ENCODE measurements around the gene MPV17L. TPM values are rescaled to one million over a fixed set of nuclear protein-coding genes. Genes with fewer than 3 reads are reported as not detected.
A peak's percentile ranks its signal among the peaks of the same experiment; 100 is the strongest.
"Not testable (repeated sequence)": the region's sequence is repeated elsewhere in the genome, so short reads cannot be mapped to it uniquely, and the experiment has no call there.

MPV17L gene
- total RNA-seq, 1 donor from 2014 or later: 4.4 TPM

DNA sequence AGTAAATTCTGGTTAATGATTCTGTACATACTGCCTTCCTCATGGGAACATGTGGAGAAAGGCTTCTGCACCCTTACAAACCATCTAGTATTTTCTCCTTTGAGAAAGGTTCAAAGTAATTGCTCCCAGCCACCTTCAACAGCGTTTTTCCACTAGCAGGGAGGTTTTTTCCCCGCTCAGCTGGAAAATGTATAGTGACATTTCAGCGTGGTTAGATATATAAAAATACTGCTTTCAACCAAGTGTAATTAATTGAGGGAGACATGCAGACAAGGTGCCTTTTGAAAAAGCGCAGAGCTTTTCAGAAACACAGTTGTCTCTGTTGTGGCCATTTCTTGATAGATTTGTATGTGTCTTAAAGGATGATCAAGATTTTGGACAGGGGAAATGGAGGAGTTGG lies 44.0 kb downstream of the MPV17L start:
- H3K4me3 ChIP-seq: no peak overlapping the region
- H3K4me1 ChIP-seq: peaks cover 15% of the 10 kb centered on the region
- no peaks in the 10 kb centered on the region for H3K27me3 ChIP-seq
- intact Hi-C loops (cut with DNase I): loop anchor here (10.0 kb wide), 1 partner anchor 75 kb away; no protein-coding TSS in a partner anchor
- TF ChIP-seq POLR2AphosphoS5 (IDR thresholded peaks at IDR 0.05; ENCODE audit: insufficient read depth in 1 of 2, low read depth in 1 of 2): no peak
- no peak for TF ChIP-seq POLR2A (IDR thresholded peaks at IDR 0.05)
- TF ChIP-seq, protein P1, sequence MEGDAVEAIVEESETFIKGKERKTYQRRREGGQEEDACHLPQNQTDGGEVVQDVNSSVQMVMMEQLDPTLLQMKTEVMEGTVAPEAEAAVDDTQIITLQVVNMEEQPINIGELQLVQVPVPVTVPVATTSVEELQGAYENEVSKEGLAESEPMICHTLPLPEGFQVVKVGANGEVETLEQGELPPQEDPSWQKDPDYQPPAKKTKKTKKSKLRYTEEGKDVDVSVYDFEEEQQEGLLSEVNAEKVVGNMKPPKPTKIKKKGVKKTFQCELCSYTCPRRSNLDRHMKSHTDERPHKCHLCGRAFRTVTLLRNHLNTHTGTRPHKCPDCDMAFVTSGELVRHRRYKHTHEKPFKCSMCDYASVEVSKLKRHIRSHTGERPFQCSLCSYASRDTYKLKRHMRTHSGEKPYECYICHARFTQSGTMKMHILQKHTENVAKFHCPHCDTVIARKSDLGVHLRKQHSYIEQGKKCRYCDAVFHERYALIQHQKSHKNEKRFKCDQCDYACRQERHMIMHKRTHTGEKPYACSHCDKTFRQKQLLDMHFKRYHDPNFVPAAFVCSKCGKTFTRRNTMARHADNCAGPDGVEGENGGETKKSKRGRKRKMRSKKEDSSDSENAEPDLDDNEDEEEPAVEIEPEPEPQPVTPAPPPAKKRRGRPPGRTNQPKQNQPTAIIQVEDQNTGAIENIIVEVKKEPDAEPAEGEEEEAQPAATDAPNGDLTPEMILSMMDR (IDR thresholded peaks at IDR 0.05): no peak
- no peaks in the 10 kb centered on the region for H3K9me3 ChIP-seq
- peak overlapping the region; percentile 24 for H3K27ac ChIP-seq
- no peak for DNase-seq (ENCODE audit: extremely low spot score in 2 of 2)
- no peaks in the 10 kb centered on the region for H3K36me3 ChIP-seq

DNA sequence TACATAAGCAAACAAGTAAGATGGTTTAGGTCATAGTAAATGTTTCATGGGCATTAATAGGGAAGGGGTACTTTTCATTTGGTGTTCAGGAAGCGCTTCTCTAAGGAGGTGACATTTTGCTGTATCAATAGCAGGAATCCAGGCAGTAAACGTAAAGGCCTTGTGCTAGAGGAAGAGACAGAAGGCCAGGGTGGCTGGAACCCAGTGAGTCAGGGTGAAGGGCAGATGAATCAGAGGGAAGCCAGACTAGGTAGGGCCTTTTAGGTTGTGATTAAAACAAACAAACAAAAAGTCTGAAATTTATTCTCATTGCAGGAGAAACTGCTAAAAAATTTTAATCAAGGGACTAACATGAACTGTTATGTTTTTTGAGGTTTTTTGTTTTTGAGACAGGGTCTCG lies 45.3 kb downstream of the MPV17L start:
- TF ChIP-seq POLR2A (IDR thresholded peaks at IDR 0.05) (no peak), POLR2AphosphoS5 (IDR thresholded peaks at IDR 0.05; ENCODE audit: insufficient read depth in 1 of 2, low read depth in 1 of 2) (no peak)
- TF ChIP-seq, protein P1 (IDR thresholded peaks at IDR 0.05): no peak
- H3K27me3 ChIP-seq: no peaks in the 10 kb centered on the region
- intact Hi-C loops (cut with DNase I): no loop called here
- DNase-seq (ENCODE audit: extremely low spot score in 2 of 2): no peak
- H3K27ac ChIP-seq: no peak overlapping the region
- H3K4me1 ChIP-seq: peaks cover 1% of the 10 kb centered on the region
- no peak overlapping the region for H3K4me3 ChIP-seq
- no peaks in the 10 kb centered on the region for H3K9me3 ChIP-seq
- no peaks in the 10 kb centered on the region for H3K36me3 ChIP-seq

DNA sequence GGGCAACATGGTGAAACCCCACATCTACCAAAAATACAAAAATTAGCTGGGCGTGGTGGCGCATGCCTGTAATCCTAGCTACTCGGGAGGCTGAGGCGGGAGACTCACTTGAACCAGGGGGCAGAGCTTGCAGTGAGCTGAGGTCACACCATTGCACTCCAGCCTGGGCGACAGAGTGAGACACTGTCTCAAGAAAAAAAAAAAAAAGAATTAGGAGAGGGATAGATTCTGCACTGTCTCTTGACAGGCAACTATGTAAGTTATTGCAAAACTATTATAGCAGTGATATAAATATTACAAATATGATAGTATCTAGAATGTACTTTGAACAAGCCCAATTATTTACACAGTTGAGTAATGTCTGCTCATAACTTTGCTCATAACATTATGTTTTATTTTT lies 46.6 kb downstream of the MPV17L start:
- H3K4me1 ChIP-seq; H3K27me3 ChIP-seq; H3K4me3 ChIP-seq; H3K9me3 ChIP-seq; DNase-seq (ENCODE audit: extremely low spot score in 2 of 2); H3K36me3 ChIP-seq; intact Hi-C loops (cut with DNase I); H3K27ac ChIP-seq: not testable (repeated sequence)

DNA sequence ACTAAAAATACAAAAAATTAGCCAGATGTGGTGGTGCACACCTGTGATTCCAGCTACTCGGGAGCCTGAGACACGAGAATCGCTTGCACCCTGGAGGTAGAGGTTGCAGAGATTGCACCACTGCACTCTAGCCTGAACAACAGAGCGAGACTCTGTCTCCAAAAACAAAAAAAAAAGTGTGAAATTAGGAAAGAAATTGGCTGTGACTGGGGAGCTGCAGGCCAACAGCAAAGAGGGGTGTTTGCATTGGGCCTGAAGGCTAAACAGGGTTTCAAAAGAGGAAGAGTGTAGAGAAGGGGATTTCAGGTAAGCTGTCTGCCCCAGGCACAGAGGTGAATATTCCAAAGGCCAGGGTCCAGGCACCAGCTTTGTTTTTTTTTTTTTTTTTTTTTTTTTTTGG lies 48.2 kb downstream of the MPV17L start:
- DNase-seq (ENCODE audit: extremely low spot score in 2 of 2): no peak
- H3K4me1 ChIP-seq: no peaks in the 10 kb centered on the region
- H3K4me3 ChIP-seq: no peak overlapping the region
- intact Hi-C loops (cut with DNase I): no loop called here
- no peaks in the 10 kb centered on the region for H3K27me3 ChIP-seq
- no peaks in the 10 kb centered on the region for H3K36me3 ChIP-seq
- no peaks in the 10 kb centered on the region for H3K9me3 ChIP-seq
- no peak overlapping the region for H3K27ac ChIP-seq
- TF ChIP-seq POLR2A (IDR thresholded peaks at IDR 0.05) (no peak), POLR2AphosphoS5 (IDR thresholded peaks at IDR 0.05; ENCODE audit: insufficient read depth in 1 of 2, low read depth in 1 of 2) (no peak)
- TF ChIP-seq, protein P1 (IDR thresholded peaks at IDR 0.05): no peak

DNA sequence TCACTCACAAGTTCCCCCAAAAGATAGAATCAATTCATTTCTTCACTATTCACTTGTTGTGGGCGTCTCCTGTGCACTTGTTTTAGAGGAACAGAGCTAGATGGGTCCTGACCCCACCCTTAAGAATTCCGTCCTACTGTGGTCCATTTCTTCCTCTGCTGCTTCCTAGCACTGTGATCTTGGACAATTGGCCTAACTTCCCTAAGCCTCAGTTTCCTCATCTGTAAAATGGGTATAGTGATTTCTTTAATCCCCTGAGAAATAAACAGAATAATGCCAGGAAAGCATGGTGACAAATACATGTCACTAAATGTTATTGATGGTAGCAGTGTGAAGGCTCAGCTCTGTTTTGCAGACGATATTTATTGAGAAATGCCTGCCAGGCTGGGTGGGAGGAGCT lies 48.7 kb downstream of the MPV17L start:
- H3K27me3 ChIP-seq: no peaks in the 10 kb centered on the region
- DNase-seq (ENCODE audit: extremely low spot score in 2 of 2): no peak
- no peak overlapping the region for H3K4me3 ChIP-seq
- H3K9me3 ChIP-seq: no peaks in the 10 kb centered on the region
- intact Hi-C loops (cut with DNase I): no loop called here
- no peaks in the 10 kb centered on the region for H3K36me3 ChIP-seq
- TF ChIP-seq, protein P1 (IDR thresholded peaks at IDR 0.05): no peak
- no peak for TF ChIP-seq POLR2AphosphoS5 (IDR thresholded peaks at IDR 0.05; ENCODE audit: insufficient read depth in 1 of 2, low read depth in 1 of 2)
- TF ChIP-seq POLR2A (IDR thresholded peaks at IDR 0.05): no peak
- H3K27ac ChIP-seq: no peak overlapping the region
- no peaks in the 10 kb centered on the region for H3K4me1 ChIP-seq

DNA sequence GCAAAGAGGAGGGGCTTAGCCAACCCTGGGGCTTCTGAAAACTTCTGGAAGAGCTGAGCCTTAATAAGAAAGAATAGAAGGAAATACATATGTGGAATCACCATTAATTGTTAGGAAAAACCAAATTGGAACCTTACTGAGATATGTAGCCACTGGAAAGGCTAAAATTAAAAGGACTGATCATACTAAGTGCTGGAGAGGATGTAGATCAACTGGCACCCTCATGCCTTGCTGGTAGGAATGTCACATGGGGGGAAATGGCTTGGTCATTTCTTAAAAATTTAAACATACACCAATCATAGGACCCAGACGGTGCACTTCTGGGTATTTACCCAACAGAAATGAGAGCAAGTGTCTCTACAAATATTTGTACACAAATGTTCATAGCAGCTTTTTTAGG lies 49.9 kb downstream of the MPV17L start:
- DNase-seq (ENCODE audit: extremely low spot score in 2 of 2): no peak
- H3K36me3 ChIP-seq: no peaks in the 10 kb centered on the region
- no peak for TF ChIP-seq POLR2AphosphoS5 (IDR thresholded peaks at IDR 0.05; ENCODE audit: insufficient read depth in 1 of 2, low read depth in 1 of 2)
- TF ChIP-seq POLR2A (IDR thresholded peaks at IDR 0.05): no peak
- TF ChIP-seq, protein P1 (IDR thresholded peaks at IDR 0.05): no peak
- no peak overlapping the region for H3K27ac ChIP-seq
- intact Hi-C loops (cut with DNase I): no loop called here
- no peak overlapping the region for H3K4me3 ChIP-seq
- no peaks in the 10 kb centered on the region for H3K4me1 ChIP-seq
- no peaks in the 10 kb centered on the region for H3K9me3 ChIP-seq
- H3K27me3 ChIP-seq: no peaks in the 10 kb centered on the region

Data from vagina (tissue), 2 donors.